H1 (cell line): ENCODE data around the gene PPARA. TPM values are rescaled to one million over a fixed set of nuclear protein-coding genes. Genes with fewer than 3 reads are reported as not detected.

ENCODE experiments used
- CTCF ChIA-PET: fragments of 300-600 bp; sonication (Branson Sonifier 250); formaldehyde crosslinking; loops from one replicate; lab custom pipeline; 2021; ENCODE audit not compliant: partially characterized antibody; lab: Charles Lee
- POLR2A ChIA-PET: fragments of 300-600 bp; sonication (Branson Sonifier 250); formaldehyde crosslinking; loops from one replicate; lab custom pipeline; 2021; ENCODE audit warnings: inconsistent platforms; ENCODE audit not compliant: partially characterized antibody; lab: Charles Lee
- DNase-seq, 2 experiments: peaks; one replicate each; pipeline versions ENCODE4 v3.0.0 to v3.0.0-alpha.2; 2010 to 2022; ENCODE audit warnings: low spot score in 2 of 2, low read depth in 1 of 2, mixed read lengths in 1 of 2
- FAIRE-seq: peaks from 2 replicates; lab custom pipeline; 2011; peaks lifted over from hg19 to GRCh38; lab: Jason Lieb, UNC
- H2AFZ ChIP-seq: 2 replicates; pipeline ENCODE4 v1.8.1; 2012; ENCODE audit warnings: low read length, inconsistent platforms
- H2AK5ac ChIP-seq: 2 replicates; pipeline ENCODE4 v1.6.1; 2013; ENCODE audit warnings: low read depth, low read length
- H2BK120ac ChIP-seq: replicated peaks from 2 replicates; pipeline ENCODE3; 2013; ENCODE audit warnings: low read depth, low read length, inconsistent platforms
- H2BK12ac ChIP-seq: 2 replicates; pipeline ENCODE4 v1.6.1; 2013; ENCODE audit warnings: low read depth, low read length
- H2BK15ac ChIP-seq: 2 replicates; pipeline ENCODE4 v1.6.1; 2013; ENCODE audit warnings: low read length
- H2BK20ac ChIP-seq: 2 replicates; pipeline ENCODE4 v1.6.1; 2013; ENCODE audit warnings: low read length
- H2BK5ac ChIP-seq: 2 replicates; pipeline ENCODE4 v1.6.1; 2013; ENCODE audit warnings: low read depth, low read length
- H3K14ac ChIP-seq: 2 replicates; pipeline ENCODE4 v1.6.1; 2013; ENCODE audit warnings: inconsistent platforms; ENCODE audit not compliant: insufficient read length
- H3K18ac ChIP-seq: 2 replicates; pipeline ENCODE4 v1.6.1; 2013; ENCODE audit warnings: low read length; ENCODE audit errors: extremely low read depth
- H3K23ac ChIP-seq: 2 replicates; pipeline ENCODE4 v1.6.1; 2013; ENCODE audit warnings: inconsistent platforms; ENCODE audit not compliant: insufficient read length
- H3K23me2 ChIP-seq: 2 replicates; pipeline ENCODE4 v1.6.1; 2013; ENCODE audit warnings: low read depth, low read length
- H3K27ac ChIP-seq: 2 replicates; pipeline ENCODE4 v1.6.1; 2011; ENCODE audit warnings: low read depth, low read length, inconsistent platforms
- H3K27me3 ChIP-seq, 4 experiments: replicated peaks in 1 of 4; 1 replicate in 1 of 4; 2 replicates in 3 of 4; pipeline versions ENCODE4 v1.6.1 to v1.8.1; 2011 to 2013; ENCODE audit warnings: low read length in 3 of 4, mild to moderate bottlenecking in 3 of 4, inconsistent platforms in 2 of 4, mixed read lengths in 2 of 4, moderate library complexity in 1 of 4; ENCODE audit not compliant: control insufficient read depth in 3 of 4, insufficient read depth in 3 of 4; ENCODE audit errors: extremely low read depth in 1 of 4
- H3K36me3 ChIP-seq, 4 experiments: 2 replicates each; pipeline versions ENCODE4 v1.6.1 to v1.8.1; 2011 to 2013; ENCODE audit warnings: mild to moderate bottlenecking in 4 of 4, low read length in 3 of 4, moderate library complexity in 2 of 4, control low read depth in 1 of 4, inconsistent platforms in 1 of 4; ENCODE audit not compliant: insufficient read depth in 4 of 4, control insufficient read depth in 2 of 4
- H3K4ac ChIP-seq: replicated peaks from 2 replicates; pipeline ENCODE3; 2013; ENCODE audit warnings: low read length, low read depth, mixed read lengths, inconsistent platforms; ENCODE audit not compliant: insufficient read length
- H3K4me1 ChIP-seq, 4 experiments: replicated peaks in 1 of 4; 1 replicate in 1 of 4; 2 replicates in 3 of 4; pipeline versions ENCODE4 v1.6.1 to v1.8.1; 2011 to 2013; ENCODE audit warnings: low read length in 3 of 4, inconsistent platforms in 2 of 4, mixed read lengths in 1 of 4; ENCODE audit not compliant: insufficient read depth in 4 of 4, control insufficient read depth in 3 of 4
- H3K4me2 ChIP-seq, 2 experiments: 2 replicates each; pipeline versions ENCODE4 v1.6.1 to v1.8.1; 2011 to 2013; ENCODE audit warnings: low read depth in 2 of 2, low read length in 2 of 2, control low read depth in 1 of 2, inconsistent platforms in 1 of 2, mild to moderate bottlenecking in 1 of 2; ENCODE audit not compliant: insufficient read depth in 1 of 2
- H3K4me3 ChIP-seq, 4 experiments: fragments of 200-600, 300-600 bp in 1 of 4; sonication (generic), shearing (Covaris generic), sonication (Bioruptor Twin) in 1 of 4; 2 replicates each; pipeline versions ENCODE4 v1.5.1 to v1.8.1; 2011 to 2016; ENCODE audit warnings: low read length in 4 of 4, low read depth in 3 of 4, control low read depth in 2 of 4, inconsistent platforms in 2 of 4, mild to moderate bottlenecking in 2 of 4, mixed read lengths in 1 of 4, moderate library complexity in 1 of 4; ENCODE audit not compliant: insufficient read depth in 2 of 4; ENCODE audit errors: extremely low read depth in 1 of 4
- H3K56ac ChIP-seq: replicated peaks from 2 replicates; pipeline ENCODE3; 2013; ENCODE audit warnings: low read depth, mild to moderate bottlenecking, mixed read lengths, low read length, inconsistent platforms; ENCODE audit not compliant: insufficient read length
- H3K79me1 ChIP-seq: 2 replicates; pipeline ENCODE4 v1.6.1; 2013; ENCODE audit warnings: low read depth, low read length, control low read depth
- H3K79me2 ChIP-seq, 2 experiments: 2 replicates each; pipeline versions ENCODE4 v1.6.1 to v1.8.1; 2012 to 2013; ENCODE audit warnings: low read length in 2 of 2, mild to moderate bottlenecking in 2 of 2, inconsistent platforms in 1 of 2; ENCODE audit not compliant: insufficient read depth in 2 of 2, control insufficient read depth in 1 of 2
- H3K9ac ChIP-seq, 4 experiments: replicated peaks in 1 of 4; 1 replicate in 1 of 4; 2 replicates in 3 of 4; pipeline versions ENCODE4 v1.6.1 to v1.8.1; 2011 to 2013; ENCODE audit warnings: low read depth in 3 of 4, low read length in 3 of 4, control low read depth in 2 of 4, mild to moderate bottlenecking in 2 of 4, moderate library complexity in 2 of 4, inconsistent platforms in 1 of 4; ENCODE audit errors: extremely low read depth in 1 of 4
- H3K9me3 ChIP-seq, 2 experiments: 2 replicates each; pipeline versions ENCODE4 v1.6.1 to v1.8.1; 2012 to 2013; ENCODE audit warnings: mild to moderate bottlenecking in 2 of 2, moderate library complexity in 2 of 2, control low read depth in 1 of 2, inconsistent platforms in 1 of 2, low read depth in 1 of 2, low read length in 1 of 2, mixed read lengths in 1 of 2; ENCODE audit not compliant: insufficient read depth in 2 of 2
- H4K20me1 ChIP-seq, 2 experiments: replicated peaks in 1 of 2; 2 replicates each; pipeline versions ENCODE3 to v1.8.1; 2011 to 2013; ENCODE audit warnings: inconsistent platforms in 2 of 2, low read length in 2 of 2, mild to moderate bottlenecking in 1 of 2; ENCODE audit not compliant: insufficient read depth in 2 of 2, control insufficient read depth in 1 of 2
- H4K5ac ChIP-seq: 2 replicates; pipeline ENCODE4 v1.6.1; 2013; ENCODE audit warnings: low read length, low read depth, mixed read lengths, inconsistent platforms; ENCODE audit not compliant: insufficient read length
- H4K8ac ChIP-seq: 2 replicates; pipeline ENCODE4 v1.8.0; 2013; ENCODE audit warnings: mild to moderate bottlenecking, moderate library complexity, low read length, inconsistent platforms; ENCODE audit not compliant: insufficient read depth; ENCODE audit errors: extremely low read depth
- H4K91ac ChIP-seq: replicated peaks from 2 replicates; pipeline ENCODE3; 2013; ENCODE audit warnings: low read length, mixed read lengths, inconsistent platforms; ENCODE audit not compliant: insufficient read length
- BRCA1 ChIP-seq: IDR thresholded peaks from 2 replicates; pipeline ENCODE4 v1.6.1; 2012; ENCODE audit warnings: low read depth, low read length, improper control_type of control experiment
- CBX5 ChIP-seq: fragments of 300-800, 300-1000 bp; sonication (generic); IDR thresholded peaks from 2 replicates; pipeline ENCODE4 v1.7.1; 2016; ENCODE audit warnings: antibody characterized with exemption, low read length, low read depth
- CHD1 ChIP-seq: IDR thresholded peaks from 2 replicates; pipeline ENCODE4 v1.6.1; 2012; ENCODE audit warnings: low read depth, low read length, improper control_type of control experiment
- CTBP2 ChIP-seq: IDR thresholded peaks from 2 replicates; pipeline ENCODE4 v1.7.0; 2011; ENCODE audit warnings: borderline replicate concordance, mild to moderate bottlenecking, moderate library complexity, mixed read lengths, low read length; ENCODE audit not compliant: insufficient read depth, insufficient read length
- GTF2F1 ChIP-seq: IDR thresholded peaks from 2 replicates; pipeline ENCODE4 v1.6.1; 2012; ENCODE audit warnings: low read depth, low read length, improper control_type of control experiment, borderline replicate concordance
- JUN ChIP-seq: IDR thresholded peaks from 2 replicates; pipeline ENCODE4 v1.6.1; 2011; ENCODE audit warnings: low read depth, mild to moderate bottlenecking, improper control_type of control experiment, low read length
- JUND ChIP-seq: IDR thresholded peaks from 2 replicates; pipeline ENCODE4 v1.6.1; 2011; ENCODE audit warnings: mild to moderate bottlenecking, improper control_type of control experiment, low read length
- RAD21 ChIP-seq, 2 experiments: IDR thresholded peaks in 1 of 2; conservative IDR thresholded peaks in 1 of 2; 2 replicates each; pipeline ENCODE4 v1.6.1; 2011; ENCODE audit warnings: low read depth in 2 of 2, low read length in 2 of 2, improper control_type of control experiment in 1 of 2, inconsistent platforms in 1 of 2, mild to moderate bottlenecking in 1 of 2, moderate library complexity in 1 of 2
- RFX5 ChIP-seq: IDR thresholded peaks from 2 replicates; pipeline ENCODE4 v1.6.1; 2011; ENCODE audit warnings: low read depth, low read length, improper control_type of control experiment, borderline replicate concordance
- SIRT6 ChIP-seq: IDR thresholded peaks from one replicate; pipeline ENCODE4 v1.7.1; 2012; ENCODE audit warnings: low read length, inconsistent platforms
- SIX5 ChIP-seq: IDR thresholded peaks from 2 replicates; pipeline ENCODE4 v1.6.1; 2011; ENCODE audit warnings: mild to moderate bottlenecking, low read depth, low read length
- SP2 ChIP-seq: IDR thresholded peaks from 2 replicates; pipeline ENCODE4 v1.6.1; 2012; ENCODE audit warnings: mild to moderate bottlenecking, low read length, inconsistent platforms
- SRF ChIP-seq: IDR thresholded peaks from 2 replicates; pipeline ENCODE4 v1.6.1; 2011; ENCODE audit warnings: mild to moderate bottlenecking, low read depth, low read length, moderate library complexity
- TAF1 ChIP-seq: IDR thresholded peaks from 2 replicates; pipeline ENCODE4 v1.6.1; 2011; ENCODE audit warnings: mild to moderate bottlenecking, low read depth, low read length
- WGBS, 2 experiments: shearing (Covaris generic) in 1 of 2; methylation state at CpG; one replicate each; pipeline versions ENCODE4 v1.1.6 to v1.1.7; 2013 to 2015; ENCODE audit warnings: low lambda C conversion rate in 2 of 2, mixed read lengths in 2 of 2, inconsistent platforms in 1 of 2, low coverage in 1 of 2, missing lambda C conversion rate in 1 of 2; ENCODE audit not compliant: insufficient replicate concordance in 2 of 2, insufficient coverage in 1 of 2, insufficient read length in 1 of 2; ENCODE audit errors: extremely low coverage in 1 of 2, missing lambda C conversion rate in 1 of 2; 5-methylcytosine and 5-hydroxymethylcytosine counted together
- polyA plus RNA-seq, 7 experiments: library from polyadenylated mRNA; depleted of rRNA in 3 of 7; stranded (reverse) in 5 of 7; unstranded in 2 of 7; fragments of >200 nt in 5 of 7; fragments of 200-250 nt in 2 of 7; gene quantifications; 1 replicate in 5 of 7; 2 replicates in 1 of 7; 4 replicates in 1 of 7; pipeline versions ENCODE4 v1.2.1 to v1.2.3, GENCODE V29; 2011 to 2013; ENCODE audit warnings: missing spikeins in 2 of 7, mixed read lengths in 2 of 7
- total RNA-seq: library from RNA; stranded (reverse); fragmentation: NEBNext Ultra II Directional; extraction: Animal tissue kit (Norgen Biotek cat#: 25700); gene quantifications from 2 replicates; pipeline ENCODE4 v1.2.1, GENCODE V29; 2021

The PPARA gene
- total and polyA plus RNA-seq, 2 of the 8 experiments (the other 6 are each of a cell fraction or from before 2014, with no cell fraction given), result 3.1 to 8.2 TPM

- H3K18ac ChIP-seq, result no peak overlapping the region
- H2AK5ac ChIP-seq, result no peak overlapping the region
- no peak overlapping the region for H3K27ac ChIP-seq
- H2AFZ ChIP-seq, result no peak overlapping the region
- H4K20me1 ChIP-seq, result peaks cover 0 to 5% of the 10 kb centered on the region in 2 experiments
- H3K14ac ChIP-seq, result no peak overlapping the region
- H4K8ac ChIP-seq, result no peak overlapping the region
- no peak overlapping the region for H2BK12ac ChIP-seq
- no peak overlapping the region for H2BK120ac ChIP-seq
- H4K5ac ChIP-seq, result no peak overlapping the region
- peaks cover 3% of the 10 kb centered on the region; the same call in 1 of the 2 replicates for H3K79me1 ChIP-seq
- no peaks in the 10 kb centered on the region for H3K4me1 ChIP-seq
- no peak overlapping the region for H3K56ac ChIP-seq
- POLR2A ChIA-PET, result no interaction called here
- no peaks in the 10 kb centered on the region for H3K9me3 ChIP-seq
- 93% methylated on average over 12 of the region's 12 CpGs; no CpG with 5 or more reads in 1 of the 2 experiments for WGBS, 2 experiments
- H3K79me2 ChIP-seq, result no peaks in the 10 kb centered on the region
- H3K9ac ChIP-seq, result no peak overlapping the region
- H2BK20ac ChIP-seq, result no peak overlapping the region
- H3K23me2 ChIP-seq, result peaks cover 3% of the 10 kb centered on the region; the same call in 1 of the 2 replicates
- no peak for DNase-seq
- peaks cover 4 to 16% (median 10%) of the 10 kb centered on the region in 4 experiments; a peak in 4 of 8 replicates for H3K36me3 ChIP-seq
- no peak overlapping the region for H3K4me2 ChIP-seq
- H3K4me3 ChIP-seq, result no peak overlapping the region
- H3K23ac ChIP-seq, result no peak overlapping the region
- no peak overlapping the region for H3K4ac ChIP-seq
- H2BK15ac ChIP-seq, result no peak overlapping the region
- no peak overlapping the region for H4K91ac ChIP-seq
- CTCF ChIA-PET, result no interaction called here
- FAIRE-seq, result no peak
- H2BK5ac ChIP-seq, result no peak overlapping the region
- H3K27me3 ChIP-seq, result no peaks in the 10 kb centered on the region
- TF ChIP-seq SP2 (no peak), TAF1 (no peak), JUND (no peak), SIRT6 (no peak), CTBP2 (no peak), CHD1 (no peak), GTF2F1 (no peak), RFX5 (no peak), RAD21 (IDR thresholded peaks at IDR 0.05 in 1 of 2, conservative IDR thresholded peaks at IDR 0.05 in 1 of 2; ENCODE audit: low read depth in 2 of 2, low read length in 2 of 2) (no peak), SIX5 (no peak), CBX5 (no peak), BRCA1 (no peak), JUN (no peak), SRF (no peak)
Observed at GRCh38 chr22:46272762-46273431, 122.6 kb downstream of the PPARA start.
